Measurements from ENCODE around the gene OR8A1. TPM values are rescaled to one million over a fixed set of nuclear protein-coding genes. Genes with fewer than 3 reads are reported as not detected.

OR8A1 gene
- total and polyA plus RNA-seq, 2 experiments from 2014 or later: not detected

DNA sequence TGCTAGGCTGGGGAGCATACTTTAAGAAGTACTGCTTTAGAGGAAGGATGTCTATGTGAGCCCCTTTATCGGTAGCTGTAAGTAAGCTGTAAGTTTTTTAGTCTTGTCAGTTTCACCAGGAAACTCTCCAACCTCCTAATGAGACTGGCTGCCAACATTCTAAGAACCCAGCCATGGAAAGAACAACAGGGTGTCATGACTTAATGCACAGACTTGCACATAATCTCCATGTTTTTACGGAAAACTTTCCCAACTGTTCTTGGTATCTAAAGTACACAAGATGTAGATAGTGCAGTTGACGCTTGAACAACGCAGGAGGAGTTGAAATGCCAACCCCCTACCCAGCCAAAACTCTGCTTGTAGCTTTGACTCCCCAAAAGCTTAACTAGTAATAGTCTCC is 9.0 kb downstream of the OR8A1 start:
- no peaks in the 10 kb centered on the region for H4K20me1 ChIP-seq (ENCODE audit: insufficient read depth, poor library complexity, severe bottlenecking)
- no peaks in the 10 kb centered on the region for H3K4me1 ChIP-seq (ENCODE audit: insufficient read depth)
- WGBS (ENCODE audit: low lambda C conversion rate, missing lambda C conversion rate): 59% methylated on average over 4 of the region's 4 CpGs

DNA sequence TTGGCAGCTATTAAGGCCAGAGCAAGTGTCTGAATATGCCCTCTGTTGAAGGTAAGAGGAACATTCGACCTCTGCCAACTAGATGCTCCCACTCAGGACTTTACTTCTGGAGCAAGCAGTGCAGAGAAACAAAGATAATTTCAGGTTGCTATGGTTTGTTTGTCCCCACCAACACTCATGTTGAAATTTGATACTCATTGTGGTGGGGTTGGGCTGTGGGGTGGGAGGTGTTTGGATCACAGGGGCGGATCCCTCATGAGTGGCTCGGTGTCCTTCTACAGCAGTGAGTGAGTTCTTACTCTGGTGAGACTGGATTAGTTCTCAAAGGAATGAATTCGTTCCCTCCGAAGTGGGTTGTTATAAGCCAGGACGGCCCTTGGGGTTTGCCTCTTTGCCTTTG is 12.0 kb downstream of the OR8A1 start:
- H3K27ac ChIP-seq: no peak overlapping the region
- WGBS (ENCODE audit: low lambda C conversion rate, missing lambda C conversion rate): 77% methylated on average over 6 of the region's 6 CpGs
- no peaks in the 10 kb centered on the region for H3K9me2 ChIP-seq (replicated peaks; ENCODE audit: insufficient read depth)
- H3K4me3 ChIP-seq: no peak overlapping the region
- TF ChIP-seq, protein P1, sequence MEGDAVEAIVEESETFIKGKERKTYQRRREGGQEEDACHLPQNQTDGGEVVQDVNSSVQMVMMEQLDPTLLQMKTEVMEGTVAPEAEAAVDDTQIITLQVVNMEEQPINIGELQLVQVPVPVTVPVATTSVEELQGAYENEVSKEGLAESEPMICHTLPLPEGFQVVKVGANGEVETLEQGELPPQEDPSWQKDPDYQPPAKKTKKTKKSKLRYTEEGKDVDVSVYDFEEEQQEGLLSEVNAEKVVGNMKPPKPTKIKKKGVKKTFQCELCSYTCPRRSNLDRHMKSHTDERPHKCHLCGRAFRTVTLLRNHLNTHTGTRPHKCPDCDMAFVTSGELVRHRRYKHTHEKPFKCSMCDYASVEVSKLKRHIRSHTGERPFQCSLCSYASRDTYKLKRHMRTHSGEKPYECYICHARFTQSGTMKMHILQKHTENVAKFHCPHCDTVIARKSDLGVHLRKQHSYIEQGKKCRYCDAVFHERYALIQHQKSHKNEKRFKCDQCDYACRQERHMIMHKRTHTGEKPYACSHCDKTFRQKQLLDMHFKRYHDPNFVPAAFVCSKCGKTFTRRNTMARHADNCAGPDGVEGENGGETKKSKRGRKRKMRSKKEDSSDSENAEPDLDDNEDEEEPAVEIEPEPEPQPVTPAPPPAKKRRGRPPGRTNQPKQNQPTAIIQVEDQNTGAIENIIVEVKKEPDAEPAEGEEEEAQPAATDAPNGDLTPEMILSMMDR (IDR thresholded peaks at IDR 0.05; ENCODE audit: poor library complexity): no peak
- TF ChIP-seq EZH2 (IDR thresholded peaks at IDR 0.05; ENCODE audit: borderline replicate concordance) (no peak), EZH2phosphoT487 (IDR thresholded peaks at IDR 0.05; ENCODE audit: low read depth, severe bottlenecking, unreplicated experiment) (no peak)
- no peak overlapping the region for H2AFZ ChIP-seq
- H4K20me1 ChIP-seq (ENCODE audit: insufficient read depth, poor library complexity, severe bottlenecking): no peaks in the 10 kb centered on the region
- no peaks in the 10 kb centered on the region for H3K79me2 ChIP-seq
- H3K9me3 ChIP-seq (ENCODE audit: low read depth): no peaks in the 10 kb centered on the region
- no peaks in the 10 kb centered on the region for H3K27me3 ChIP-seq
- no peak for DNase-seq (ENCODE audit: low spot score)
- H3K4me2 ChIP-seq: no peak overlapping the region
- no peaks in the 10 kb centered on the region for H3K36me3 ChIP-seq (replicated peaks; ENCODE audit: insufficient read depth, low read depth)
- H3K4me1 ChIP-seq (ENCODE audit: insufficient read depth): no peaks in the 10 kb centered on the region

More for the DNA sequence above, 9.0 kb downstream of the OR8A1 start:
- H3K4me2 ChIP-seq: no peak overlapping the region
- H3K27me3 ChIP-seq: peaks cover 2% of the 10 kb centered on the region
- H2AFZ ChIP-seq: no peak overlapping the region
- H3K36me3 ChIP-seq (replicated peaks; ENCODE audit: insufficient read depth, low read depth): no peaks in the 10 kb centered on the region
- no peak overlapping the region for H3K27ac ChIP-seq
- H3K4me3 ChIP-seq: no peak overlapping the region
- H3K79me2 ChIP-seq: no peaks in the 10 kb centered on the region
- DNase-seq (ENCODE audit: low spot score): no peak
- H3K9me2 ChIP-seq (replicated peaks; ENCODE audit: insufficient read depth): no peaks in the 10 kb centered on the region
- TF ChIP-seq EZH2 (IDR thresholded peaks at IDR 0.05; ENCODE audit: borderline replicate concordance): no peak
- TF ChIP-seq EZH2phosphoT487 (IDR thresholded peaks at IDR 0.05; ENCODE audit: low read depth, severe bottlenecking, unreplicated experiment): no peak
- TF ChIP-seq, protein P1 (IDR thresholded peaks at IDR 0.05; ENCODE audit: poor library complexity): no peak
- H3K9me3 ChIP-seq (ENCODE audit: low read depth): peaks cover 3% of the 10 kb centered on the region

DNA sequence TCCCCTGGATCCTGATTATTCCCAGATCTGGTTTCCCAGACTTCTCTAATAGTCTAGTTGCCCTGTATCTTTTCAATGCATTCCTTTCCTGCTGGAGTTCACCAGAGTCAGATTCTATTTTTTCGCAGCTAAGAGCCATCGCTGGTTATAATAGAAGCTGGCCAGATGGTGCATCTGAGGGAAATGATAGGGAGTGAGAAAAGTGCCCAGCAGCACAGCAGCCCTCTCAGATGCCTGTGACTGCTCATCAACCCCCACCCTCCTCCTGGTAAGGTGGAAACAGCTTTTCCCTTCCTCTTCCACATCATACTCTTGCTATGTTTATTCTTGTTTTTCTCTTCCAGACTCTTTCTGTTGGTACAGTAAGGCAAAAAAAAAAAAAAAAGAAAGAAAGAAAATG is 12.8 kb downstream of the OR8A1 start:
- no peak overlapping the region for H3K4me3 ChIP-seq
- WGBS (ENCODE audit: low lambda C conversion rate, missing lambda C conversion rate): 88% methylated on average over 2 of the region's 2 CpGs

More for the DNA sequence above, 12.8 kb downstream of the OR8A1 start:
- Histone ChIP-seq H3K9me2 (replicated peaks; ENCODE audit: insufficient read depth) (no peaks in the 10 kb centered on the region), H3K27me3 (no peaks in the 10 kb centered on the region), H3K9me3 (ENCODE audit: low read depth) (no peaks in the 10 kb centered on the region), H3K4me1 (ENCODE audit: insufficient read depth) (no peaks in the 10 kb centered on the region), H2AFZ (no peak overlapping the region), H3K27ac (no peak overlapping the region), H4K20me1 (ENCODE audit: insufficient read depth, poor library complexity, severe bottlenecking) (no peaks in the 10 kb centered on the region), H3K4me2 (no peak overlapping the region), H3K36me3 (replicated peaks; ENCODE audit: insufficient read depth, low read depth) (no peaks in the 10 kb centered on the region), H3K79me2 (no peaks in the 10 kb centered on the region)
- no peak for DNase-seq (ENCODE audit: low spot score)
- no peak for TF ChIP-seq EZH2phosphoT487 (IDR thresholded peaks at IDR 0.05; ENCODE audit: low read depth, severe bottlenecking, unreplicated experiment)
- TF ChIP-seq, protein P1 (IDR thresholded peaks at IDR 0.05; ENCODE audit: poor library complexity): no peak
- no peak for TF ChIP-seq EZH2 (IDR thresholded peaks at IDR 0.05; ENCODE audit: borderline replicate concordance)

Data from hepatocyte (in vitro differentiated cells).